Glomerular endothelial cell (primary cell): ENCODE data around the gene DCP1A. TPM values are rescaled to one million over a fixed set of nuclear protein-coding genes. Genes with fewer than 3 reads are reported as not detected.
"Not testable (repeated sequence)": the region's sequence is repeated elsewhere in the genome, so short reads cannot be mapped to it uniquely, and the experiment has no call there.

Experiments
- DNase-seq: peaks from one replicate; pipeline ENCODE4 v3.0.0-alpha.2; 2011; ENCODE audit warnings: low read depth, low spot score; ENCODE audit errors: extremely low read depth
- total RNA-seq: library from RNA; depleted of rRNA; stranded (reverse); fragments of >200 nt; gene quantifications from 2 replicates; pipeline ENCODE4 v1.2.3, GENCODE V29; 2015

The DCP1A gene
- total RNA-seq, 1 donor from 2014 or later: 18.4 TPM

GRCh38 chr3:53269888-53270880 lies 77.2 kb downstream of the DCP1A start:
- peak; percentile 81 for DNase-seq

GRCh38 chr3:53269193-53269592 lies 78.2 kb downstream of the DCP1A start:
- not testable (repeated sequence) for DNase-seq

GRCh38 chr3:53267766-53268165 lies 79.6 kb downstream of the DCP1A start:
- DNase-seq: no peak

GRCh38 chr3:53264718-53265117 lies 82.6 kb downstream of the DCP1A start:
- DNase-seq: no peak

- no peak for DNase-seq
Measured at GRCh38 chr3:53263907-53264306, 83.4 kb downstream of the DCP1A start.

- no peak for DNase-seq
Measured at GRCh38 chr3:53261712-53262111, 85.6 kb downstream of the DCP1A start.

- DNase-seq: no peak
Measured at GRCh38 chr3:53260286-53260785, 87.0 kb downstream of the DCP1A start.

- no peak for DNase-seq
Measured at GRCh38 chr3:53259427-53260259, 87.7 kb downstream of the DCP1A start.

- no peak for DNase-seq
Measured at GRCh38 chr3:53258600-53259426, 88.5 kb downstream of the DCP1A start.

- DNase-seq: no peak
Measured at GRCh38 chr3:53257465-53257864, 89.9 kb downstream of the DCP1A start.

GRCh38 chr3:53256704-53257055 lies 90.7 kb downstream of the DCP1A start:
- no peak for DNase-seq

GRCh38 chr3:53255775-53256703 lies 91.3 kb downstream of the DCP1A start, which contains the start of gene TKT:
Gene TKT (minus strand): TSS chr3:53256022. CDS start chr3:53255942, 80 bp downstream.
- DNase-seq: no peak

- no peak for DNase-seq
Measured at GRCh38 chr3:53255423-53255774, 91.9 kb downstream of the DCP1A start.

GRCh38 chr3:53254509-53255422 lies 92.6 kb downstream of the DCP1A start:
- DNase-seq: no peak

GRCh38 chr3:53253707-53254508 lies 93.4 kb downstream of the DCP1A start:
- DNase-seq: no peak

- DNase-seq: not testable (repeated sequence)
Measured at GRCh38 chr3:53252947-53253322, 94.4 kb downstream of the DCP1A start.

GRCh38 chr3:53252096-53252946 lies 95.0 kb downstream of the DCP1A start:
- no peak for DNase-seq
